Hematopoietic multipotent progenitor cell treated with erythropoietin and hydrocortisone succinate and interleukin-3 and kit ligand, for 6 days (in vitro differentiated cells): ENCODE measurements around the gene GAK.
"Not testable (repeated sequence)": the region's sequence is repeated elsewhere in the genome, so short reads cannot be mapped to it uniquely, and the experiment has no call there.

Experiments
- DNase-seq: peaks from one replicate; pipeline ENCODE4 v3.0.0-alpha.2; 2015

GAK gene

GRCh38 chr4:925171-925570 lies 6.9 kb downstream of the GAK start:
- no peak for DNase-seq

- peak; percentile 61 for DNase-seq
Measured at GRCh38 chr4:924107-925096, 7.7 kb downstream of the GAK start.

- DNase-seq = peak; percentile 69
Measured at GRCh38 chr4:921830-922331, 10.2 kb downstream of the GAK start.

- DNase-seq = not testable (repeated sequence)
Measured at GRCh38 chr4:919004-919680, 13.0 kb downstream of the GAK start.

- not testable (repeated sequence) for DNase-seq
Measured at GRCh38 chr4:918591-918990, 13.5 kb downstream of the GAK start.

GRCh38 chr4:917992-918391 lies 14.1 kb downstream of the GAK start:
- no peak for DNase-seq

GRCh38 chr4:917466-917865 lies 14.7 kb downstream of the GAK start:
- DNase-seq = no peak

- peak; percentile 66 for DNase-seq
Measured at GRCh38 chr4:915595-915994, 16.5 kb downstream of the GAK start.

- no peak for DNase-seq
Measured at GRCh38 chr4:915041-915474, 17.1 kb downstream of the GAK start.

- DNase-seq = no peak
Measured at GRCh38 chr4:914531-914930, 17.6 kb downstream of the GAK start.

GRCh38 chr4:913280-913618 lies 18.9 kb downstream of the GAK start:
- DNase-seq = no peak

- no peak for DNase-seq
Measured at GRCh38 chr4:912548-913279, 19.4 kb downstream of the GAK start.

- DNase-seq = no peak
Measured at GRCh38 chr4:911871-912490, 20.1 kb downstream of the GAK start.

GRCh38 chr4:911221-911751 lies 20.8 kb downstream of the GAK start:
- no peak for DNase-seq

- no peak for DNase-seq
Measured at GRCh38 chr4:910366-911091, 21.6 kb downstream of the GAK start.

GRCh38 chr4:909821-910220 lies 22.3 kb downstream of the GAK start:
- no peak for DNase-seq

- no peak for DNase-seq
Measured at GRCh38 chr4:909131-909571, 23.0 kb downstream of the GAK start.

GRCh38 chr4:907691-908425 lies 24.3 kb downstream of the GAK start:
- no peak for DNase-seq

- DNase-seq = no peak
Measured at GRCh38 chr4:907103-907400, 25.1 kb downstream of the GAK start.

- no peak for DNase-seq
Measured at GRCh38 chr4:906339-907102, 25.6 kb downstream of the GAK start.
